Endometrial microvascular endothelial cells (primary cell): ENCODE results near the gene ATAD3A. TPM values are rescaled to one million over a fixed set of nuclear protein-coding genes. Genes with fewer than 3 reads are reported as not detected.
"Not testable (repeated sequence)": the region's sequence is repeated elsewhere in the genome, so short reads cannot be mapped to it uniquely, and the experiment has no call there.

Source experiments
- in situ Hi-C: cut with HindIII; loops from 2 replicates; pipeline ENCODE4 v1.10.0; 2017; ENCODE audit warnings: low sequenced_read_pairs, low pct_unique_long_range_greater_than_20kb; ENCODE audit errors: inconsistent ontology term
- total RNA-seq: library from RNA; depleted of rRNA; stranded (reverse); fragments of >200 nt; gene quantifications from one replicate; pipeline ENCODE4 v1.2.3, GENCODE V29; 2015; ENCODE audit errors: inconsistent ontology term

The ATAD3A gene
- total RNA-seq, result 67.8 TPM

- in situ Hi-C loops, result no loop called here
Measured at GRCh38 chr1:1511533-1512285, at the start of gene ATAD3A. TSS of gene ATAD3A (plus strand) at chr1:1512162. CDS start at chr1:1512269, 107 bp downstream.

DNA sequence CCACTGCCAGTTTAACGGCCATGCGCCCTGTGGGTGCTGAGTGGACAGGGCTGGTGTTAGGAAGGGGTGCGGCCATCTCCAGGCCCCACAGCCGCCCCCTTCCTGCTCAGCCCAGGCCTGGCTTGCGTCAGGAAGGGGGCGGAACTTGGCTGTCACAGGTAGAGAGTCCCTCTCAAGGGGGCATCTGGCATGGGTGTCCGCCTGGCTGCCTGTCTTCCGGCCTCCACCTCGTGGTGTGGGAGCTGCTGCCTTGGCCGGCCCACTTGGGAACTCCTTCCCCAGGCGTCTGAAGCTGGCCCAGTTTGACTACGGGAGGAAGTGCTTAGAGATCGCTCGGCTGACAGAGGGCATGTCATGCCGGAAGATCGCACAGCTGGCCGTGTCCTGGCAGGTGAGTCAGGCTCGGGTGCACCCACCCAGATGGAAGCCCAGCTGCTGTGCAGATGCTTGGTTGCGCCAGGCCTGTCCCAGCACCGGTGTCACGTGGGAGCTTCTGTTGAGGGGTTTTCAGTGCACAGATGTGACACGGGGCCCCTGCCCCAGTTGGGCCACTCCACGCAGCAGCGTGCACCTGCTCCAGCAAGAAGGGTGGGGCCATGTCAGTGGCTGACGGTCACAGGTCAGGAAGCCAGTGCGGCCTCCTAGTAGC, 49.5 kb upstream of the ATAD3A start:
- in situ Hi-C loops, result no loop called here

DNA sequence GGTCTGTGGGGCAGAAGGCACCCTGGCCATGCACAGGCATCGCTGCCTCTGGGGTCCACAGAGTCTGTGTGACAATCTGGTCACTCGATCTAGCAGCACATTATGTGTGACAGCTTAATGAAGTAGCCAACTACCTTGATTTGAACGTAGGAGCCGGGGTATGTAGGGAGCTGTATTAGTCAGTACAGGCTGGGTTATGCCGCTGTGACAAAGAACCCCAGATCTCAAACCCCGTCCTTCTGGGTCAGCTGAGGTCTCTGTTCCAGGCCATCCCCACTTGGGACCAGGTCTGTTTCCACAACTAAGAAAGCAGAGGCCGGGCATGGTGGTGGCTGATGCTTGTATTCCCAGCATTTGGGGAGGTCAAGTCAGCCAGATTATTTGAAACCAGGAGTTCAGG, 48.6 kb upstream of the ATAD3A start:
- in situ Hi-C loops, result no loop called here

DNA sequence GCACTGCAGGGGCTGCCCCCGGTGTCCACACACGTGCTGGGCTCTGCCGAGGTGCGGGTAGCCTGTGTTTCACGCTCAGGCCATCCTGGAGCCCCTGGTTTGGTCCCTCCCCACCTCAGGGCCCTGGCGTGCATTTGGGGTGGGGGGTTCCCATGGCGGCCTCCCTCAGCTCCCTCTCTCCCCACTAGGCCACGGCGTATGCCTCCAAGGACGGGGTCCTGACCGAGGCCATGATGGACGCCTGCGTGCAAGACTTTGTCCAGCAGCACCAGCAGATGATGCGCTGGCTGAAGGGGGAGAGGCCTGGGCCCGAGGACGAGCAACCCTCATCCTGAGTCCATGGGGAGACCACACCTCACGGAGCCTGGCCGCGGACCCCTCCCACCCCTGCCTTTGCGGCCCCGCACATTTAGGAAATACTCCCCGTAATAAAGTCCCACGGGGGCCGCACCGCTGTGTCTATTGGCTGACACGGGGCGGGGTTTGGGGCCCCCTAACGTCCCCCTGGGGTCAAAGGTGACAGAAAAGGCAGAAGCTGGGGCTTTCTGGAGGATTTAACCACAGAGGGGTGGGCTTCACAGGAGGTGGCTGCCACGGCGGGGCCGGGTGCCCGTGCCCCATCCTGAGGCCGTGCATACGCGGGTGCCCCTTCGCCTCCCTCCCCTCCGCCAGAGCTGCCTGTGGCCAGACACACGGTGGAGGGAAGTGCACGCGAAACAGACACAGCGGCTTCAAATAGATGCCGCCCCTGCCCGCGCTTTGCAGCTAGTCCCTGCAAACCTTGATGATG, 43.6 kb upstream of the ATAD3A start:
- in situ Hi-C loops, result not testable (repeated sequence)

DNA sequence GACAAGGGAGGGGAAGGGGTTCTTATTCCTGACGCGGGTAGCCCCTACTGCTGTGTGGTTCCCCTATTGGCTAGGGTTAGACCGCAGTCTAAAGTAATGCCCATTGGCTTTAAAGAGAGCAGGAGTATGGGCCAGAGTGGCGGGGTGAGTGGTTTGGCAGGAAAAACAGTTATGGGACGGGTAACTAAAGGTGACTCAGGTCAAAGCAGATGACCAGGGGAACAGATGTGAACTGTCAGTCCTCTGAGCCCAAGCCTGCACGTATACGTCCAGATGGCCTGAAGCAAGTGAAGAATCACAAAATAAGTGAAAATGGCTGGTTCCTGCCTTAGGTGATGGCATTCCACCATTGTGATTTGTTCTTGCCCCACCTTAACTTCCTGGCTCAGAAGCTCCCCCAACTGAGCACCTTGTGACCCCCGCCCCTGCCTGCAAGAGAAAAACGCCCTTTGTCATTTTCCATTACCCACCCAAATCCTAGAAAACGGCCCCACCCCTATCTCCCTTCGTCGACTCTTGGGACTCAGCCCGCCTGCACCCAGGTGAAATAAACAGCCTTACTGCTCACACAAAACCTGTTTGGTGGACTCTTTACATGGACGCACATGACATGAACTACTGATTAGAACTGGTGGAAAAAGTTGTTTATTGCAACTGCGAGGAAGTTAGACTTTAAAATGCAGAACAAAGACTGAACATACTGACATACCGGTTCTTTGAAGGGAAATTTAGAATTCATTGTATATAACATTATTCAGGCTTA, 41.2 kb upstream of the ATAD3A start:
- in situ Hi-C loops, result no loop called here

DNA sequence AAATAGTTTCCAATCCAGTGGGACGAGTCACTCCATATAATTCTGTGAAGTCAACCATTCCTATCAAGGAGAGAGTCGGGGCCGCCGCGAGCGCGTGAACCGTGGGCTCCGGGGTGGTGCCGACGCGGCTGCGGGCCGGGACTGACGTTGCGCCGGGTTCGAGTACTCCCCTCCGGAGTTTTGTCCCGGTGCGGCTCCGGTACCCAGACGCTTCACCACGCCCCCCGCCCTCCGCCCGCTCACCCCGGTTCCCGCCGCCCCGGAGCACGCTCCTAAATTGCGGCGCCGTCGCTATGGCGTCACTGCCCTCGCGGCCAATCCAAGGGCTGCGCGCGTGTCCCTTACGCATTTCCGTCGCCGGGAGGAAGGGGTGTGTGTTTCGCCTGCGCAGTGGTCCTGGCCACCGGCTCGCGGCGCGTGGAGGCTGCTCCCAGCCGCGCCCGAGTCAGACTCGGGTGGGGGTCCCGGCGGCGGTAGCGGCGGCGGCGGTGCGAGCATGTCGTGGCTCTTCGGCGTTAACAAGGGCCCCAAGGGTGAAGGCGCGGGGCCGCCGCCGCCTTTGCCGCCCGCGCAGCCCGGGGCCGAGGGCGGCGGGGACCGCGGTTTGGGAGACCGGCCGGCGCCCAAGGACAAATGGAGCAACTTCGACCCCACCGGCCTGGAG, 40.4 kb upstream of the ATAD3A start, which contains the start of gene ATAD3B:
Gene ATAD3B, plus strand, starts transcription at position 377 of the 664 bp plus-strand sequence. Its CDS starts 120 bp downstream, at position 497.
- in situ Hi-C loops, result no loop called here

GRCh38 chr1:1472053-1472876, 39.7 kb upstream of the ATAD3A start:
- in situ Hi-C loops, result not testable (repeated sequence)

DNA sequence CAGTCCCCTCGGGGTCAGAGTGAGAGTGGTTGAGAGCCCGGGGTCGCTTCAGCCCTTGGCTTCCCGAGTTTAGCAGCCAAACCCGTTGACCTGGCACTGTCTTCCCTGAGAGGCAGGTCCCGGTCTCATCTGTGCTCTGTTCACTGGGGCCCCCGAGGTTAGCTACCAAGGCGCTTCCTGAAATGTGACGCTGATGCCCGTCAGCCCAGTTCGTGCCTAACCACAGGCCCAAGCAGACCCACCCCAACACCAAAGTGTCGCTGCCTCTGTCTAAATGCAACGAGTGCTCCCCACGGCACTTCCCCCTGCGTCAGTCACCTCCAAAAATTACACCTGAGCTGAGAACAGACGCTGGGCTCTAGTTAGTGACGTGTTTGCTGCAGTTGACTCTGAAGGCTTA, 36.0 kb upstream of the ATAD3A start:
- in situ Hi-C loops, result not testable (repeated sequence)

DNA sequence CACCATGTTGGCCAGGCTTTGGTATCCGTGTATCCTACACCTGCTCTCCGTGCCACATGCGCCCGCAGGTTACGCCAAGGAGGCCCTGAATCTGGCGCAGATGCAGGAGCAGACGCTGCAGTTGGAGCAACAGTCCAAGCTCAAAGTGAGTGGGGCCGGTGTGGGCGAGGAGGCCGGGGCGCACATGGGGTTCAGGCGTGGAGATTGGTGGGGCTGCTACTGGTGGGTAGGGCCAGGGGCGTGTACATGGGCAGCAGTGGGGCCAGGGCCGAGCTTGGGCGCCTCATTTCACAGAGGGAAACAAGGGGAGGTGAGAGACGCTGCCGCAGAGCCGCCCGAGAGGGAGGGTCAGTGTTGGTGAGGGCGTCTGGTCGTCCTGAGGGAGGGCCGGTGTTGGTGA, 34.8 kb upstream of the ATAD3A start:
- in situ Hi-C loops, result no loop called here

DNA sequence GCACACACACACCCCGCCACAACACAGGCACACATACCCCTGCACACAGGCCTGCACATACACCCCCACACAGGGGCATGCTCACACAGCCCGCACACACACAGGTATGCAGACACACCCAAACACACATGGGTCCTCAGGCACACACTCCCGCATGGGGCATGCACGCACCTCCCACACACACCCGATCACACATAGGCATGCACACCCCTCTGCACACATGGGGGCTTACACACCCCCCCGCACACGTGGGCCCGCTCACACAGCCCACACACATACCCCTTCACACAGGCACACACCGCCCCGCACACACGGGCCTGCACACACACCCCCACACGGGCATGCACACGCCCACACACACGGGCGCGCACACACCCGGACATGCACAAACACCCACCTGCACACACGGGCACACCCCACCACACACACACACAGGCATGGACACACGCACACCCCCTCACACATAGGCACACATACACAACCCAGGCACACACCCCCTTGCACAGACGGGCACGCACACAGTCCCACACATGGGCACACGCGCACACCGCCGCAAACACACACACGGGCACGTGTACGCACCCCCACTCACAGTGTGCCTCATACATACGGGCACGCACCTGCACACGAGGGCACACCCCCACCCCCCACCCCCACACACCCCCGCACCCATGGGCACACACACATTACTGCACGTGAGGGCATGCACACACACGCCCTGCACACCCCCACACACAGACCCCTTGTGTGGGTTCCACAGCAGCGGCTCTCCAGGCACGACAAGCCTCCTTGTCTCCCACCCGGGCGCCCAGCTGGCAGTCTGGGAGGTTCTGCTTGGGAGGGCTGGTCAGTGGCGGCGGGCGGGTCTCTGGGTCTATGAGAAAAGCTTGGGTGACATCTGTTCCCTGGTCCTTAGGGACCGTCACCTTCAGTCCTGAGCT, 32.1 kb upstream of the ATAD3A start:
- in situ Hi-C loops, result no loop called here

GRCh38 chr1:1480488-1480867, 31.5 kb upstream of the ATAD3A start:
- in situ Hi-C loops, result not testable (repeated sequence)

DNA sequence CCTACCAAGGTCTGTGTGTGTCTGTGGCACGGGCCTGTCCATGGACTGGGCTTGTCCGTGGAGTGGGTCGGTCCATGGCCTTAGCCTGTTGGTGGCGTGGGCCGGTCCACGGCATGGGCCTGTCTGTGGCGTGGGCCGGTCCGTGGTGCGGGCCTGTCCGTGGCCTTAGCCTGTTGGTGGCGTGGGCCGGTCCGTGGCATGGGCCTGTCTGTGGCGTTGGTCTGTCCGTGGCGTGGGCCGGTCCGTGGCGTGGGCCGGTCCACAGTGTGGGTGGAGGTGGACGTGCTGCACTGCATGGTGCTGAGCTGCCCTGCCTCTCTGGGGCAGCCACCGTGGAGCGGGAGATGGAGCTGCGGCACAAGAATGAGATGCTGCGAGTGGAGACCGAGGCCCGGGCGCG, 30.2 kb upstream of the ATAD3A start:
- in situ Hi-C loops, result not testable (repeated sequence)

DNA sequence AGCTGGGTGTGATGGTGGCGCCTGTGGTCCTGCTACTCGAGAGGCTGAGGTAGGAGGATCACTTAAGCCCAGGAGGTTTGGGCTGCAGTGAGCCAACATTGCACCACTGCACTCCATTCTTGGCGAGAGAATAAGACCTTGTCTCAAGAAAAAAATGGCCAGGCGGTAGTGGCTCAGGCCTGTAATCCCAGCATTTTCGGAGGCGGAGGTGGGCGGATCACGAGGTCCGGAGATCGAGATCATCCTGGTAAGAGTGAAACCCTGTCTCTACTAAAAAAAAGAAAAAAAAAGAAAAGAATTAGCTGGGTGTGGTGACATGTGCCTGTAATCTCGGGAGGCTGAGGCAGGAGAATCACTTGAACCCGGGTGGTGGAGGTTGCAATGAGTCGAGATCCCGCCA, 29.1 kb upstream of the ATAD3A start:
- in situ Hi-C loops, result no loop called here

DNA sequence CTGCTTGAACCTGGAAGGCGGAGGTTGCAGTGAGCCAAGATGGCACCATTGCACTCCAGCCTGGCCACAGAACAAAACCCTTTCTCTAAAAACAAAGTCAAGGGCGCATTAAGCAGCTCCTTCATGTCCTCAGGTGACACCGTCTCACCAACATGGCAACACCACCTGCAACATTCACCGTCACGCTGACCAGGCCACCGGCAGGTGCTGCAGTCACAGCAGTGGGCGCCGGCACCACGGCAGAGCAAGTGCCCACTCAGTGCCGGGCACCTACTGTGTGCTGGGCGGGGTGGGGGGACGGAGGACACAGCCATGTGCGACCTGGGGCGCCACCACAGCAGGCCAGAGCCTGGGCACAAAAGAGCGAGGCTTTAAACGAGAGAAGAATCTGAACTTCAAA, 28.2 kb upstream of the ATAD3A start:
- in situ Hi-C loops, result no loop called here

GRCh38 chr1:1484976-1485750, 26.8 kb upstream of the ATAD3A start:
- in situ Hi-C loops, result not testable (repeated sequence)

- in situ Hi-C loops, result not testable (repeated sequence)
Measured at GRCh38 chr1:1485755-1486317, 26.1 kb upstream of the ATAD3A start.
